Measurements from ENCODE around the gene PC.
"Not testable (repeated sequence)": the region's sequence is repeated elsewhere in the genome, so short reads cannot be mapped to it uniquely, and the experiment has no call there.

PC gene, protein sequence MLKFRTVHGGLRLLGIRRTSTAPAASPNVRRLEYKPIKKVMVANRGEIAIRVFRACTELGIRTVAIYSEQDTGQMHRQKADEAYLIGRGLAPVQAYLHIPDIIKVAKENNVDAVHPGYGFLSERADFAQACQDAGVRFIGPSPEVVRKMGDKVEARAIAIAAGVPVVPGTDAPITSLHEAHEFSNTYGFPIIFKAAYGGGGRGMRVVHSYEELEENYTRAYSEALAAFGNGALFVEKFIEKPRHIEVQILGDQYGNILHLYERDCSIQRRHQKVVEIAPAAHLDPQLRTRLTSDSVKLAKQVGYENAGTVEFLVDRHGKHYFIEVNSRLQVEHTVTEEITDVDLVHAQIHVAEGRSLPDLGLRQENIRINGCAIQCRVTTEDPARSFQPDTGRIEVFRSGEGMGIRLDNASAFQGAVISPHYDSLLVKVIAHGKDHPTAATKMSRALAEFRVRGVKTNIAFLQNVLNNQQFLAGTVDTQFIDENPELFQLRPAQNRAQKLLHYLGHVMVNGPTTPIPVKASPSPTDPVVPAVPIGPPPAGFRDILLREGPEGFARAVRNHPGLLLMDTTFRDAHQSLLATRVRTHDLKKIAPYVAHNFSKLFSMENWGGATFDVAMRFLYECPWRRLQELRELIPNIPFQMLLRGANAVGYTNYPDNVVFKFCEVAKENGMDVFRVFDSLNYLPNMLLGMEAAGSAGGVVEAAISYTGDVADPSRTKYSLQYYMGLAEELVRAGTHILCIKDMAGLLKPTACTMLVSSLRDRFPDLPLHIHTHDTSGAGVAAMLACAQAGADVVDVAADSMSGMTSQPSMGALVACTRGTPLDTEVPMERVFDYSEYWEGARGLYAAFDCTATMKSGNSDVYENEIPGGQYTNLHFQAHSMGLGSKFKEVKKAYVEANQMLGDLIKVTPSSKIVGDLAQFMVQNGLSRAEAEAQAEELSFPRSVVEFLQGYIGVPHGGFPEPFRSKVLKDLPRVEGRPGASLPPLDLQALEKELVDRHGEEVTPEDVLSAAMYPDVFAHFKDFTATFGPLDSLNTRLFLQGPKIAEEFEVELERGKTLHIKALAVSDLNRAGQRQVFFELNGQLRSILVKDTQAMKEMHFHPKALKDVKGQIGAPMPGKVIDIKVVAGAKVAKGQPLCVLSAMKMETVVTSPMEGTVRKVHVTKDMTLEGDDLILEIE

DNA sequence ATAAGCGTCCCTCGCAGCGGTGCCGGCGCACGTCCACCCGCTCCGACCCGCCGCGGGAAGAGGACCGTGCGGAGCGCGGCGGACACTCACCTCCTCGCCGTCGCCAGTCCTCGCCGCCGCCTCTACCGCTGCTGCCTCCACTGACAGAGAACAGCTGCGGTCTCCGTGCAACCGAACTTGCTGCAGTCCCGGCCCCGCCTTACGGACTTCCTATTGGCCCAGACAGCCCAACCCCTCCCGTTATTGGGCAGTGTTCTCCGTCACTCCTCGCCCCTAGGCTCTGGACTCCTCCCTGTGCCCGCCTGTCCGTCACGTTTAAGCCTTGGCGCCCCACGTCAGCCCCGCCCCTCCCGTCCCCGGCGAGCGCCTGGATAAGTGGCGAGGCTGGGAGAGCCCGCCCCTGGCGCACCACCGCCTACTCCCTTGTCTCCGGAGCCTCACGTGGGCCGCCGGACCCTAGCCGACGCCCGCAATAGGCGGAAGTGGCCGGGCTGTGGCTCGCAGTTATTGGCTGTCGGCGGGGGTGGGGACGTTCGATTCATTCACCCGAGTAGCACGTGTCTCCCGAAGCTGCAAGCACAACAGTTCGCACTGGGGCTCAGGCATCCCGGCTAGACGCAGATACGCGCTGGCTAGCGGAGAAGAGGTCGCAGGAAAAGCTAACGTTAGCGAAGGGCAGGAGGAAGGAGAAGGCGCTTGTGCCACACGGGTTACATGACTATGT, at the start of gene PC:
PC (minus strand) TSS at position 152 of the 724 bp plus-strand sequence. CDS start 86,224 bp downstream, outside the sequence.
- peak; percentile 97 for DNase-seq

DNA sequence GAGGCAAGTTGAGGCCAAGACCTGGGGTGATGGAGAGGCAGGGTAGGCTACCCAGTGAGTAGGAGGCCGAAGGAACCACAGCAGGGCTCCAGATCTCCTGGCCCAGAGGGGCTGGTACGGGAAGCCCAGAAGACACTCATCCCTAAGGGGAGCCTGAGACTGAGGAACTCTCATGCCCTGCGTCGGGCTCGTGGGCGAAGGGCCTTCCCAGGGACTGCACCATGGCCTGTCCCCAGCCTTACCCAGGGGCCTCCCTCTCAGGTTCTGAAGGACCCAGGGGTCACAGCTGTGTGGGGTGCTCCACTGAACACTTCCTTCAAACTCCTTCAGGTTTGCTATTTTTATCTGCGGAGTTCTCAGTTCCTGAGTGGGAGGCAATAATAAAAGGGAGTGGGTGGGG, 48.9 kb upstream of the PC start:
- DNase-seq, result no peak

DNA sequence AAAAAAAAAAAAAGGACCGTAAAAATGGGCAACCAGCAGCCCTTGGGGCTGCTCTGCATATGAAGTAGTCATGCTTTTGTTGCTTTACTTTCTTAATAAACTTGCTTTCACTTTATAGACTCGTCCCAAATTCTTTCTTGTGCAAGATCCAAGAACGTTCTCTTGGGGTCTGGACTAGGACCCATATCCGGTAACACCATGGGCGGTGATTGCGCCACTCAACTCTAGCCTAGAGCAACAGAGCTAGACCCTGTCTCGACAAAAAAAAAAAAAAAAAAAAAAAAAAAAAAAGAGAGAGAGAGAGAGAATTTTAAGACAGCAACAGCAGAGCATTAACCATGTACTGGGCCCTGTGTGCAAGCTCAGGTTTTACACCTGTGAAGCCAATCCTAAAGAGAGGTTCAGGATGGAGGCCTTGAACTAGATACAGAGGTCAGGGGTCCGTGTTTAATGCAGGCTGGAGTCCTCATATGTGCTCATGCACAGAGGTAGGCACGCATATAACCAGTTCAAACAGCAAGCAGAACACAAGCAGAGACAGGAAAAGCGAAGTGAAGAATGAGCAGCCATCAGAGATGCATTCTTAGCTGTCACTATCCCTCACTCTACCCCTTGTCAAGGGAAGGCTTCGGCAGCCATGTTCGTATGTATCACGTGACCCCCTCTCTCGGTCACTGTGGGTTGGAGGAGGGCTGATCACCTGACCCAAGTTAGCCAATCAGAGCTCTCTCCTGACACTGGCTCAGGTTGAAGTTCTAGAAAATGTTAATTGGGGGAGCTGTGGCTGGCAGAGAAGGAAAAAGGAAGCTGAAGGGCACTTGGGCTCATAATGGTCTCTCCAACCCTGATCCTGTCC, 48.1 kb upstream of the PC start:
- DNase-seq, result peak; percentile 80

DNA sequence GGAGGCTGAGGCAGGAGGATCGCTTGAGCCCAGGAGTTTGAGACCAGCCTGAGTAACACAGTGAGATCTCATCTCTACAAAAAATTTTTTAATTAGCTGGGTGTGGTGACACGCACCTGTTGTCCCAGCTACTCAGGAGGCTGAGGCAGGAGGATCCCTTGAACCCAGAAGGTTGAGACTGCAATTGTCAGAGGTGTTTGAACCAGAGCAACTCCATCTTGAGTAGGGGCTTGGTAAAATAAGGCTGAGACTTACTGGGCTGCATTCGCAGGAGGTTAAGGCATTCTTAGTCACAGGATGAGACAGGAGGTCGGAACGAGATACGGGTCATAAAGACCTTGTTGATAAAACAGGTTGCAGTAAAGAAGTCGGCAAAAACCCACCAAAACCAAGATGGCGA, 47.0 kb upstream of the PC start:
- DNase-seq, result not testable (repeated sequence)

DNA sequence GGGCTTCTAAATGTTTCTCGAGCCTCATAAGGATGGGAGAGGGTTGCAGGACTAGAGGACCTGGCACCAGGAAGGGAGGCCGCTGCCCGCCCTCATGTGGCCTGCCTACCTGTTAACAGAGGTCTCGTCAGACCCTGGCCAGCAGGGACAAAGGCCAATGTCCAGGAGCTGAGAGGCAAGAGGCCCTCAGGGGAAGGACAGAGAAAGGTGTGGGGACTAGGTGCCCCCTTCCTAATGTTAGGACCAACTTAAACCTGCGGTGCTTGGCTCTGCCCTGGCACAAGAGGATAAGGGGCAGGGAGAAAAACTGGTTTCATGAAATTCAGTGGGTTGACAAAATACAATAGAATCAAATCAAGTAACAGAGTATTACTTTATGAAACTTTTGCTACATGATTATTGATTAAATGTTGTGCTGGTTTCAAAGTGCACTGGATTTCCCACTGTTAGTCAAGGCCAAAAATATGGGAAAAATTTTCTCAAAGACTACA, 44.8 kb upstream of the PC start:
- DNase-seq, result no peak

DNA sequence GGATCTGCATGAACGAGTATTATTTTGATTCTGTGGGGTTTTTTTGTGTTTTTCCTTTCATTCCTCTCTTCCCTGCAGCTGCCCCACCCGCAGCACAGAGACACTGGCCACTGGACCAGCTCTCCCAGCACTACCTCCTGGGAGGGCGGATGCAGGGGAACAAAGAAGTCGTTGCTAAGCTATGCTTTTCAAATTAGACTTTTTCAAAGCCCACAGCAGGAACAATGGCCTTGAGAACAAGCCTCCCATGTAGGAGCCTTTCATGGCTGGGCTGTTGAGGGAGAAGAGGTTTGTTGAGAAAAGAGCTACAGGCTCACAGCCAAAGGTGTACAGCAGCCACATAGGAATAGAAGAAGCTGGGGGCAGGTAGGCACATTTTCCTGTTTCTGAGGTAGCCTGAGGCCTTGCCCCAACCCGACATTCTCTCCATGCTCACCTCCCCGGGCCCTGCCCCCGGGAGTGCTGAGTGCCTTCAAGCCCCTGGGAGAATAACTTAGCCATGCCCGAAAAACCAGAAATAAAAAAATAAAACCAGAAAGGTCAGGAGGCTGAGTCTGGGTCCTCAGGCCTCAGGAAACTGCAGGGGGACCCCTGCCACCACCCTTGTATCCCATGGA, 44.2 kb upstream of the PC start:
- no peak for DNase-seq

DNA sequence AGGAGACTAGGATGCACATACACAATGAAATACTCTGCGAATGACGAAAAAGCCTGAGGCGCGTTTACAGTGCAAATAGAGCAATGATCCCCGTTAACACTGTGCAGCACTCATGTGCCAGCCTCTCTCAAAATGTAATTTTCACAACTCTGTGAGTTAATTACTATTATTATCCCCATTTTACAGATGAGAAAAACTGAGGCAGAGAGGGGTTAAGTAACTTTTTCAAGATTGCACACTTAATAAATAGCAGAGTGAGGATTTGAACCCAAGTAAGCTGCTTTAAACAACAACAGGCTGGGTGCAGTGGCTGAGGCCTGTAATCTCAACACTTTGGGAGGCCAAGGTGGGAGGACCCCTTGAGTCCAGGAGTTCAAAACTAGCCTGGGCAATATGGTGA, 43.1 kb upstream of the PC start:
- no peak for DNase-seq

DNA sequence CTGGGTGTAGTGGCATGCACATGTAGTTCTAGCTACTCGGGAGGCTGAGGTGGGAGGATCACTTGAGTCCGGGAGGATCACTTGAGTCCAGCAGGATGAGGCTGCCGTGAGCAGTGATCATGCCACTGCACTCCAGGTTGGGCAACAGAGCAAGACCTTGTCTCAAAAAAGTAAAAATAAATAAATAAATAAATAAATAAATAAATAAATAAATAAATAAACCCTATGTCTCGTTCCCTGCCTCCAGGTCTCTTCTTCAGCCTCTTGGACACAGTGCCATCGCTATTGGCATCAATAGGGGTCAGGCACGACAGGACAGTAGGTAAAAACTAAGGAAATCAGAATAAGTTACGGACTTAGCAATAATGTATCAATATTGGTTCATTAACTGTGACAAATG, 41.4 kb upstream of the PC start:
- DNase-seq, result no peak

DNA sequence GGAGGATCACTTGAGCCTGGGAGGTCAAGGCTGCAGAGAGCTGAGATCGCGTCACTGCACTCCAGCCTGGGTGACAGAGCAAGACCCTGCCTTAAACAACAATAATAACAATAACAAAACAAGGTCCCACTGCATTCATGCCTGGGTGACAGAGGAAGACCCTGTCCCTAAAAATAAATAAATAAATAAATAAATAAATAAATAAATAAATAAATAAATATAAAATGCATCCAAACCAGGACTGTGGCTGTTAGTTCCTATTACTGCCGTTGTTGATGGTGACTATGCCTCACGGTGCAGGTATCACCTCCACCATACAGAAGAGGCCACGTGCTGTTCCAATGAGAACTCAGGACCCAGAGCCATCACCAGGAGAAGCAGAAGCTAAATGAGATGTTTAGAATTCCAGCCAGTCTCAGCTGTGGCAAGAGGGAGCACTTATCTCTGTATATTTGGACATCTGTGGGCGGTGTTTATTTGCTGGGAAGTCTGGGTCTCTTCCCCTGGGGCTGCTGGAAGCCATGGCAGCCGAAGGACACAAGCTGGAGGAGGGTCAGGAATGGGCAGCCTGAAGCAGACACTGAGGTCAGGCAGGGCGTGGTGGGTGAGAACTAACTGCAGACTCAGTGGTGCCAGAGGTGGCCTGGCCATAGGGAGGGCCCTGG, 38.6 kb upstream of the PC start:
- DNase-seq, result no peak

DNA sequence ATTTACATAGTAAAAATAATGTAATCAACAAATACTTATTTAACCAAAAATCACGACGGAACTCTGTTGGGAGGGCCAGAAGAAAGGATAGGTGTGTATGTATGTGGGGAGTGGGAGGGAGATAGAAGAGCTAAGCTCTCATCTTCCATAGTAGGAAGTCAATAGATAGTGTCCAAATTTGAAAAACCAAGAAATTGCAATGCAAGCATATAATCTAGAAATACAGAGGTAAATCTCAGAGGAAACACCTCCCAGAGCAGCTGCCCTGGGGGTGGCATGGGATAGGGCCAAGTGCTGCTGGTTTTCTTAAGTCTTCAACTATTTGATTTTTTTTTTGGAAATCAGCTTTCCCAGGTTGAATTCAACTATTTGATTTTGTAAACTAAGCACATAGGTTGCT, 33.9 kb upstream of the PC start:
- no peak for DNase-seq

DNA sequence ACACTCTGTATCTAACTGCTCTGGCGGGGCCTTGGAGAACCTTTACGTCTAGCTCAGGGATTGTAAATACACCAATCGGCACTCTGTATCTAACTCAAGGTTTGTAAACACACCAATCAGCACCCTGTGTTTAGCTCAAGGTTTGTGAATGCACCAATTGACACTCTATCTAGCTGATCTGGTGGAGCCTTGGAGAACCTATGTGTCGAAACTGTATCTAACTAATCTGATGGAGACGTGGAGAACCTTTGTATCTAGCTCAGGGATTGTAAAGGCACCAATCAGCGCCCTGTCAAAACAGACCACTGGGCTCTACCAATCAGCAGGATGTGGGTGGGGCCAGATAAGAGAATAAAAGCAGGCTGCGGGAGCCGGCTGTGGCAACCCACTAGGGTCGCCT, 31.2 kb upstream of the PC start:
- DNase-seq, result not testable (repeated sequence)

DNA sequence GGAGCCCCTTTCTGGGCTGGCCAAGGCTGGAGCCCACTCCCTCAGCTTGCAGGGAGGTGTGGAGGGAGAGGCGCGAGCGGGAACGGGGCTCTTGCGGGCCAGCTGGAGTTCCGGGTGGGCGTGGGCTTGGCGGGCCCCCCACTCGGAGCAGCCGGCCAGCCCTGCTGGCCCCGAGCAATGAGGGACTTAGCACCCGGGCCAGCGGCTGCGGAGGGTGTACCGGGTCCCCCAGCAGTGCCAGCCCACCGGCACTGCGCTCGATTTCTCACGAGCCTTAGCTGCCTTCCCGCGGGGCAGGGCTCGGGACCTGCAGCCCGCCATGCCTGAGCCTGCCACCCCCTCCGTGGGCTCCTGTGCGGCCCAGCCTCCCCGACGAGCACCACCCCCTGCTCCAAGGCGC, 30.6 kb upstream of the PC start:
- DNase-seq, result not testable (repeated sequence)

DNA sequence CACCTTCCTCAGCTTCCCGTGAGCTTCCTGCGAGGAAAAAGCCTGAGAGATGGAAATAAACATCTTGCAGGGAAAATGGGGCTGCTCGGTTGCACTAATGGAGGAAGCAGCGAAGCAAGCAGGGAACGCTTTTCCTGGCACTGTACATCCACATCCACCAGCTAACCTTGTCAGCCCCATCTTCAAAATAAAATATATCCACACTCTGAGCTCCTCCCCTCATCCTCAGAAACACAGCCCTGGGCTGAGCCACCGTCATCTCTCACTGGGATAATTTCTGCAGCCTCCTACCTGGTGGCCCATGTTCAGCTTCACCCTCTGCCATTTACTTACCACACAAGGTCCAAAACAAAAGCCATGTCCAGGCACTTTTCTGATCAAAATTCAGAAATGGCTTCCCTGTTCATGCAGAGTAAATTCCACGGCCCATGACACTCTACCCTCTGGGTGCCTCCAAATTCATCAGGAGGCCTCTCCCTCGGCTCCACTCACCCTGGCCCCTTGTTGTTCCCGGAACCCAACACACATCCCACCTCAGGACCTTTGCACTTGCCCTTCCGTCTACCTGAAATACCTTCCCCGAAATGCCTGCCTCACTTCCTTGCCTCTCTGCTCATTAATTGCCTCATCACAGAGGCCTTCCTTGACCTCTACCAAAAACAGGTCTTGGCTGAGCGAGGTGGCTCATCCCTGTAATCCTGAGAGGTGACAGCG, 29.9 kb upstream of the PC start:
- no peak for DNase-seq

DNA sequence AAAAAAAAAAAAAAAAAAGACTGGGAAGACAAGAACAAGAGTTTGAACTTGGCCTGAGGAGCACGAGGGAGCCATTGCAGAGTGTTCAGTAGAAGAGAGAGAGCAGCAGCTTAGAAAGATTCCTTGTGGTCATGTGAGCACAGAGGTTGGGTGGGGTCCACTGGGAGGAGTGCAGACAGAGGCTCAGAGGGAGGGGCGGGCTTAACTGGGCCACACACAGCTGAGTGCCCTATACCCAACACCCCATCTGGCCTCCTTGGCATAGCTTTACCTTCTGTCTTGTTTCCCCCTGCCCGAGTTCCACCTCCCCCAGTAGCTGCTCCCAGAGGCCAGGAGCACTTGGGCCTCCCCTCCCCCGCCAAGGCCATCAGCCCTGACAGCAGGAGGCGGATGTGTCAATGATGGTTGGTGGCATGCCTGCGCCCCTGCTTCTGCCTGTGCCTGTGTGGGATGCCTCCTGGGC, 29.0 kb upstream of the PC start:
- peak; percentile 64 for DNase-seq

DNA sequence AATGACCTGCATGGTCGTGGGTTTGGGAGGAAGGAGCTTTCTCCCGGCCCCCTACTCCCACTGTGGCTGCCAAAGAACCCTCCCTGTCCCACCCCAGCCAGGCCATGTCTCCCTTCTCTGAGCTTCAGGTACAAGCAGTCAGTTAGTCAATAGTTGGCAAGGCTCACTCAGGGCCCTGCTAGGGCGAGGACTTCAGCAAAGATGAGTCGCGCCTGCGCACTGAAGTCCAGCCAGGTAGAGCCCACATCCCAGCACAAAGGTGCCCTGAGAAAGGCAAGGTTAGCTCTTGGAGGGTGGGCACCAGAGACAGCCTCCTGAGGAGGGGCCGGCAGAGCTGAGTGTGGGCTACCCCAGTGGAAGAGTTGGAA, 28.0 kb upstream of the PC start:
- DNase-seq, result no peak

DNA sequence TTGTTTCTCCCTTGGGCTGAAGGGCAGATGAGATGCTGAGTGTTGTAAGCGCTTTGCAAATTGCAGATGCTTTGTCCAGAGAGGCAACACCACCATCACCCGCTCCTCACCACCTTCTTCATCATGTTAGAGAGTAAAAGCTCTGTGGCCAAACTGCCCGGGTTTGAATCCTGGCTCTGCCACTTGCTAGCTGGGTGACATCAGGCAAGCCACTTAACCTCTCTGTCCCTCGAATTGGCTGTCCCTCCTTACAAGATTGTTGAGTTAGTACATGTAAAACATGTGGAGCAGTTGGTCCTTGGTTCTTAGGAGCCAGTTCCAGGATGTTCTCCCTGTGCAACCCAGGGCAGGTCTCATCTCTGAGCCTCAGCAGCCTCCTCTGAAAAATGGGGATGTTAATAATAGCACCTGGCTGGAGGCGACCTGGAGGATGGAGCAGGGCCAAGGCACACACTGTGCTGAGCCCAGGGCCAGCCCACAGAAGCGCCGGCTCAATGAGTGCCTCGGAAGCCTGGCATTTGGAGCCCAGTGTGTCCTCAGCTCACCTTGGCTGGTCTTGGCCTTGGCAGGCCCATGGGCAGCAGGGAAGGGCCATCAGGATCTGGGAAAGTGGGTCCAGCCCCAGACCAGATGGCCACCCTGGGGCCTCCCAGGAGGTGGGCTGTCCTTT, 27.5 kb upstream of the PC start:
- no peak for DNase-seq

DNA sequence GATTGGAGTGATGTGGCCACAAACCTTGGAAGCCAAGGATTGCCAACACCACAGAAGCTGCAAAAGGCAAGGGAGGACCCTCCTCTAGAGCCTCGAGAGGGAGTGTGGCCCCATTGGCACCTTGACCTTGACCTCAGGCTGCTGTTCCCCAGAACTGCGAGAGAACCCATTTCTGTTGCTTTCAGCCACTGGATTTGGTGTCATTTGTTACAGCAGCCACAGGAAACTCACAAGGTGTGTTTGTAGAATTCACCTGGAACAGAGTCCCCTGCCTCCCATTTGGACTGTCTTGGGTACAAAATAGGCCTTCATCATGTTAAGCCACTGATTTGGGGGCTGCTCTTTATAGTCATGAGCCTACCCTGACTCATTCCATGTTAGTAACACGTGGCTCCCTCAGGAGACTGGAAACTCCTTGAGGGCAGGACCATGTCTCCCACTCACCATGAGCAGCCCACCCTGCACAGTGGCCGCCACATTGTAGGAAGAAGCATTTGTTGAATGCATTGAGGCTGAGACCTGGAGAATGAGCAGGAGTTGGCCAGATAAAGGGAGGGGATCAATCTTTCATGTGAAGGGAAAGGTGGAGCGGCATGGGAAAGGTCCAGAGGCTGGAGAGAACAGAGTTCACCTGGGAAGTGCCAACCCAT, 25.2 kb upstream of the PC start:
- no peak for DNase-seq

DNA sequence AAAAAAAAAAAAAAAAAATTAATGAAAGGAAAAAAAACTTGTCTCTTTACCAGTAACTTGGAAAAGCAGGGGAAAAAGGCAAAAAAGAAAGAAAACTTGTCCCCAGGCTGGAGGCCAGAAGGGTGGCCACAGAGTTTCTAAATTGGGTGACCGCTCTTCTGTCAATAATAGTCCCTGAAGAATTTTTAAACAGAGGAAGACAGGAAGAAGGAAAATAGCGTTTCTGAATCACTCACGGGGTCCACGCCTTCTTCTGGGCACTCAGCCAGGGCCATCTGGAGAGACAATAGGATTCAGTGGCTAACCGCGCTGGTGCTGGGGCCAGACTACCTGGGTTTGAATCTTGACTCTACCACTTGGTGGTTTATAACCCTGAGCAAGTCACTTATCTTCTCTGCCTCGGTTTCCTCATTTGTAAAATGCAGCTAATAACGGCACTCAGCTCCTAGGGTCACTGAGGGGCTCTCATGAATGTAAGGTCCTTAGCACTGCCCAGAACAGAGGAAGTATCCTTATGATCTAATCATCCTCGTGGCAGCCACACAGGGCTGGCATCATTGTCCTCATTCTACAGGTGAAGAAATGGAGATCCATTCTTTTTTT, 23.9 kb upstream of the PC start:
- peak; percentile 92 for DNase-seq

Measured in NCI-H2171 (cell line).